BE2C (cell line): Measurements from ENCODE around the gene SRCAP.

ENCODE experiments used
- DNase-seq: peaks from one replicate; pipeline ENCODE4 v3.0.0-alpha.2; 2020
- H3K27me3 ChIP-seq: fragments of 250-450 bp; sonication (Bioruptor Pico); 2 replicates; pipeline ENCODE4 v1.5.1; 2020; ENCODE audit warnings: mild to moderate bottlenecking
- H3K36me3 ChIP-seq: fragments of 250-450 bp; sonication (Bioruptor Pico); 2 replicates; pipeline ENCODE4 v1.5.1; 2020; ENCODE audit warnings: mild to moderate bottlenecking
- H3K4me1 ChIP-seq: fragments of 250-450 bp; sonication (Bioruptor Pico); 2 replicates; pipeline ENCODE4 v1.5.1; 2020
- H3K4me3 ChIP-seq: 2 replicates; pipeline ENCODE4 v1.5.1; 2011; ENCODE audit warnings: low read depth, low read length
- H3K9me3 ChIP-seq: fragments of 250-450 bp; sonication (Bioruptor Pico); 2 replicates; pipeline ENCODE4 v1.5.1; 2020
- TF ChIP-seq, protein P1 (sequence below): IDR thresholded peaks from 2 replicates; pipeline ENCODE4 v1.5.1; 2012; ENCODE audit warnings: mild to moderate bottlenecking, low read depth, low read length

Gene SRCAP

DNA sequence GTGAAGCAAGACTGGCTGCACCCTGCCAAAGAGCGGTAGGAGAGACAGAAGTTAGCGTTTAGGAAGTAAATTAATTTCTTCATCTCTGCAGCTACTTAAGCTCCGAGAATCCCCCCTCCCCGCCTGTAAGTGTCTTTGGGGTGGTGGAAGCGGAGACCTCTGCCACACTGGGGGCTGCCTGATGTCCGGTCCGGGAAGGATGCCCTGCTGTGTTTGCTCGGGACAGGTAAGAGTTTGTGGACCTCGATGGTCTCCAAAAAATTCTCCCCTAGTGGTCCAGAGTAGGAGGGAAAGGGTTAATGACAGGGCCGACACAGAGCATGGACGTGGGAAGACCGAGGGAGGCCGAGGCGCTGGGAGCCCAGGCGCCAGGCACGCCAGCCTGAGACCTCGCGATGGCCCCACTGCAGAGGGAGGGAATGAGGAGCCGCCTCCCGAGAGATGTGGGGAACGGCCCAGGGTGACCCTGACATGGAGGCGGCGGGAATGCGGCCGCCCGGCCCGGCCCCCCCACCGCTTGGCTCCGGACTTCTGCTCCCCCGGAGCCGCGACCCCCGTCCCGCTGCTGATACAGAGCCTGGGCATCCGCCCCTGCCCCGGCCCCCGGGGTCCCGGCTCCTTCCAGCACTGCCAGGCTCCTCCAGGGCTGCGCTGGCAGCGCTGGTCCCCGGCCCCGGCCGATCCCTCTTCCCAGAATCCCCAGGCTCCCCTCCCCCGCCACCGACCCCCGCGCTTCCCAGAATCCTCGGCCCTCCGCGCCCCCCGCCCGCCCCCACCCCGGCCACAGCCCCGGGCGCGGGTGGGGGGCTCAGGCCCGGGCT, 87.4 kb downstream of the SRCAP start:
- peak; percentile 55 for DNase-seq
- Histone ChIP-seq H3K4me1 (no peaks in the 10 kb centered on the region), H3K36me3 (peaks cover 22% of the 10 kb centered on the region), H3K9me3 (no peaks in the 10 kb centered on the region), H3K4me3 (peak overlapping the region; percentile 97), H3K27me3 (no peaks in the 10 kb centered on the region)
- TF ChIP-seq, protein P1, sequence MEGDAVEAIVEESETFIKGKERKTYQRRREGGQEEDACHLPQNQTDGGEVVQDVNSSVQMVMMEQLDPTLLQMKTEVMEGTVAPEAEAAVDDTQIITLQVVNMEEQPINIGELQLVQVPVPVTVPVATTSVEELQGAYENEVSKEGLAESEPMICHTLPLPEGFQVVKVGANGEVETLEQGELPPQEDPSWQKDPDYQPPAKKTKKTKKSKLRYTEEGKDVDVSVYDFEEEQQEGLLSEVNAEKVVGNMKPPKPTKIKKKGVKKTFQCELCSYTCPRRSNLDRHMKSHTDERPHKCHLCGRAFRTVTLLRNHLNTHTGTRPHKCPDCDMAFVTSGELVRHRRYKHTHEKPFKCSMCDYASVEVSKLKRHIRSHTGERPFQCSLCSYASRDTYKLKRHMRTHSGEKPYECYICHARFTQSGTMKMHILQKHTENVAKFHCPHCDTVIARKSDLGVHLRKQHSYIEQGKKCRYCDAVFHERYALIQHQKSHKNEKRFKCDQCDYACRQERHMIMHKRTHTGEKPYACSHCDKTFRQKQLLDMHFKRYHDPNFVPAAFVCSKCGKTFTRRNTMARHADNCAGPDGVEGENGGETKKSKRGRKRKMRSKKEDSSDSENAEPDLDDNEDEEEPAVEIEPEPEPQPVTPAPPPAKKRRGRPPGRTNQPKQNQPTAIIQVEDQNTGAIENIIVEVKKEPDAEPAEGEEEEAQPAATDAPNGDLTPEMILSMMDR = no peak

DNA sequence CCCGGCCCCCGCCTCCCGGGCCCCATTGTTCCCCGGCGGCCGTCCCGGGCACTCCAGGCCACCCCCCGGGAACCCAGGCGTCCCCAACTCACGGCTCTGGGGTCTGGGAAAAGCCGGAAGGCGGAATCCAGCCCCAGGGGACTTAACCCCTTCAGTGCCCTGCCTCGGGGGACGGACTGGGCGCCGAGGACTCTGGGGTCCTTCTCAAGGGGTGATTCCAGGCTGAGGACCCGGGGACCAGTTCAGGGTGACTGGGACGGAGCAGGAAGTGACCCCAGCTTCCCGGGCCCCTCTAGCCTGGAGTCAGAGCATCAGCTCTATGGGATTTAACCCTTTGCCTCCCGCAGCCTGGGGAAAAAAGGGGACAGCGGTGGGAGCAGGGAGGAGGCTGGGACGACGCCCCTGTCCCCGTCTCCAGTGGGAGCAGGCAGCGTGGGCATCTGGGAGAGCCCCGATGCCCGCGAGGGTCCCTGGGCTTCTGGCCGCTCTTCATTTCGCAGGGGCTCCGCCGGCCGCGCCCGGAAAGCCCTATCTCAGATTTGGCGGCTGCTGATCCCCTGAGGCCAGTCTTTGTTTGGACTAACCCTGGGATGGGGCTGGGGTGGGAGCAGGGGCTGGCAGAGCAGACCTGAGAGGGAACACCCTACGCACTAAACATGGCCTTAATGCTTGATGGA, 88.1 kb downstream of the SRCAP start, which contains the start of gene ZNF629:
ZNF629 (minus strand) TSS at position 270 of the 677 bp plus-strand sequence. CDS start 2,723 bp downstream, outside the sequence.
- Histone ChIP-seq H3K27me3 (no peaks in the 10 kb centered on the region), H3K36me3 (peaks cover 17% of the 10 kb centered on the region), H3K4me3 (peak within 1 kb of the TSS; percentile 97), H3K9me3 (no peaks in the 10 kb centered on the region), H3K4me1 (no peaks in the 10 kb centered on the region)
- TF ChIP-seq, protein P1 = no peak
- DNase-seq = peak; percentile 77

DNA sequence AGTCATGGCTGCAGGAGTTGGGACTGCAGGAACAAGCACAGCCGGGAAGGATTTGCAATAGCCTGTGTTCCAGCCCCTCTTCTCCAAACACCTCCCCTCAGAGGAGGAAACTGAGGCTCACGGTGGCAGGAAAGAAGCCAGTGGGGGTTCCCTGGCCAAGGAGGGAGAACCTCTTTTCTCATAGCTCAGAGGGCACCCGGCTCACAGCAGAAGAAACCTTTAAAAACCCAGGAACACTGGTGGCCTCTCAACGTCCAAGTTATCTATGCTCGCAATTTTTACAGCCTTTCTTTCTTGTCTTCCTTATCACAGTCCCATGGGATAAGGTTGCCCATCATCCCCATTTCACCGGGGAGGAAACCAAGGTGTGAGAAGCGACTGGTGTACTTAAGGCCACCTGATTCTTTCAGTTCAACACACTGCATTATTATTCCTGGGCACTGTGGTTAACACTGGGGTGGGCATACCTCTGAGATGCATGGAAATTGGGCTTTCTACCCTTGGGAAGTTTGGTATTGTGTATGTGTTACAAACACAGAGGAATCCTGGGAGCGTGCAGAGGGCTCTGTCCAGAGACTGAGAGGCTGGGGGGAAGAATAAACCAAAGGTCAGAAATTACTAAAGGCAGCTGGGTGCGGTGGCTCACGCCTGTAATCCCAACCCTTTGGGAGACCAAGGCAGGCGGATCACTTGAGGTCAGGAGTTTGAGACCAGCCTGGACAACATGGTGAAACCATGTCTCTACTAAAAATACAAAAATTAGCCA, 88.8 kb downstream of the SRCAP start:
- Histone ChIP-seq H3K36me3 (peaks cover 10% of the 10 kb centered on the region), H3K4me3 (peak overlapping the region; percentile 97), H3K4me1 (no peaks in the 10 kb centered on the region)

More for the DNA sequence above, 88.8 kb downstream of the SRCAP start:
- H3K9me3 ChIP-seq = no peaks in the 10 kb centered on the region
- DNase-seq = no peak
- no peaks in the 10 kb centered on the region for H3K27me3 ChIP-seq
- TF ChIP-seq, protein P1 = no peak
